Effector memory CD8-positive, alpha-beta T cell (primary cell): ENCODE data around the gene TPTE.
"Not testable (repeated sequence)": the region's sequence is repeated elsewhere in the genome, so short reads cannot be mapped to it uniquely, and the experiment has no call there.

ENCODE experiments used
- ATAC-seq: fragments of 150-1000 bp; cut with Tn5 transposase; replicated peaks from 2 replicates; pipeline ENCODE4 v1.10.0; 2021; ENCODE audit warnings: mild to moderate bottlenecking, moderate library complexity
- DNase-seq, 3 experiments: peaks; one replicate each; pipeline ENCODE4 v3.0.0; 2021
- H3K27ac Mint-ChIP-seq, 2 donors: one replicate each; pipeline ENCODE4 v1.8.0; 2022; ENCODE audit warnings: mild to moderate bottlenecking in 2 of 2, mixed read lengths in 2 of 2, moderate library complexity in 2 of 2
- H3K27me3 Mint-ChIP-seq, 2 donors: one replicate each; pipeline ENCODE4 v1.8.0; 2022; ENCODE audit warnings: mixed read lengths in 2 of 2
- H3K36me3 Mint-ChIP-seq: one replicate; pipeline ENCODE4 v1.8.0; 2022; ENCODE audit warnings: mild to moderate bottlenecking, moderate library complexity, mixed read lengths; ENCODE audit not compliant: insufficient read depth
- H3K4me1 Mint-ChIP-seq, 2 donors: one replicate each; pipeline ENCODE4 v1.8.0; 2022; ENCODE audit warnings: low read depth in 2 of 2, mixed read lengths in 2 of 2
- H3K4me3 Mint-ChIP-seq, 2 donors: one replicate each; pipeline ENCODE4 v1.8.0; 2022; ENCODE audit warnings: mild to moderate bottlenecking in 2 of 2, mixed read lengths in 2 of 2, moderate library complexity in 2 of 2
- H3K9me3 Mint-ChIP-seq, 2 donors: one replicate each; pipeline ENCODE4 v1.8.0; 2022; ENCODE audit warnings: mixed read lengths in 2 of 2
- total RNA-seq, 9 experiments: gene quantifications; one replicate each; lab custom pipeline; 2026; lab: John Stamatoyannopoulos, UW

The TPTE gene
- 0 reads per million in 9 experiments for total RNA-seq

- no peak within 1 kb of the TSS for H3K27ac Mint-ChIP-seq
- no peak for ATAC-seq
- H3K9me3 Mint-ChIP-seq: peaks cover 11 to 31% of the 10 kb centered on the region in 2 donors
- no peaks in the 10 kb centered on the region for H3K36me3 Mint-ChIP-seq
- H3K27me3 Mint-ChIP-seq: no peaks in the 10 kb centered on the region
- DNase-seq: no peak
- no peak within 1 kb of the TSS for H3K4me3 Mint-ChIP-seq
- H3K4me1 Mint-ChIP-seq: no peaks in the 10 kb centered on the region
Observed at GRCh38 chr21:10521091-10521598, at the start of gene TPTE. Gene TPTE, plus strand, starts transcription at chr21:10521583. Its CDS starts 17,141 bp downstream, at chr21:10538724.

- not testable (repeated sequence) for H3K4me3 Mint-ChIP-seq, H3K9me3 Mint-ChIP-seq, H3K36me3 Mint-ChIP-seq, H3K4me1 Mint-ChIP-seq, H3K27me3 Mint-ChIP-seq, H3K27ac Mint-ChIP-seq, ATAC-seq, DNase-seq
Observed at GRCh38 chr21:10471999-10472398, 49.4 kb upstream of the TPTE start.

GRCh38 chr21:10477794-10478193 lies 43.6 kb upstream of the TPTE start:
- not testable (repeated sequence) for DNase-seq, H3K36me3 Mint-ChIP-seq, H3K4me3 Mint-ChIP-seq, H3K4me1 Mint-ChIP-seq, ATAC-seq, H3K27ac Mint-ChIP-seq, H3K27me3 Mint-ChIP-seq
- peaks cover 10 to 15% of the 10 kb centered on the region in 2 donors for H3K9me3 Mint-ChIP-seq

- H3K9me3 Mint-ChIP-seq: peaks cover 10 to 15% of the 10 kb centered on the region in 2 donors
- not testable (repeated sequence) for H3K27ac Mint-ChIP-seq, H3K36me3 Mint-ChIP-seq, ATAC-seq, DNase-seq, H3K4me3 Mint-ChIP-seq, H3K4me1 Mint-ChIP-seq, H3K27me3 Mint-ChIP-seq
Observed at GRCh38 chr21:10479875-10480274, 41.5 kb upstream of the TPTE start.

GRCh38 chr21:10484864-10485263 lies 36.5 kb upstream of the TPTE start:
- H3K9me3 Mint-ChIP-seq: peaks cover 6 to 14% of the 10 kb centered on the region in 2 donors

GRCh38 chr21:10490453-10490852 lies 30.9 kb upstream of the TPTE start:
- not testable (repeated sequence) for H3K27ac Mint-ChIP-seq, H3K4me1 Mint-ChIP-seq, H3K27me3 Mint-ChIP-seq, H3K4me3 Mint-ChIP-seq, H3K36me3 Mint-ChIP-seq, DNase-seq, H3K9me3 Mint-ChIP-seq, ATAC-seq

More at GRCh38 chr21:10484864-10485263, 36.5 kb upstream of the TPTE start:
- H3K4me1 Mint-ChIP-seq, ATAC-seq, H3K27ac Mint-ChIP-seq, H3K36me3 Mint-ChIP-seq, H3K4me3 Mint-ChIP-seq, H3K27me3 Mint-ChIP-seq, DNase-seq: not testable (repeated sequence)

GRCh38 chr21:10511116-10511515 lies 10.3 kb upstream of the TPTE start:
- no peak for ATAC-seq
- Mint-ChIP-seq H3K36me3 (no peaks in the 10 kb centered on the region), H3K4me1 (no peaks in the 10 kb centered on the region), H3K9me3 (peaks cover 0 to 9% of the 10 kb centered on the region in 2 donors), H3K27me3 (no peaks in the 10 kb centered on the region), H3K4me3 (no peak overlapping the region), H3K27ac (no peak overlapping the region)
- no peak for DNase-seq

GRCh38 chr21:10516889-10517288 lies 4.5 kb upstream of the TPTE start:
- H3K27me3 Mint-ChIP-seq, H3K4me3 Mint-ChIP-seq, H3K36me3 Mint-ChIP-seq, H3K4me1 Mint-ChIP-seq, H3K27ac Mint-ChIP-seq, DNase-seq, ATAC-seq: not testable (repeated sequence)
- peaks cover 15 to 31% of the 10 kb centered on the region in 2 donors for H3K9me3 Mint-ChIP-seq

GRCh38 chr21:10517904-10518303 lies 3.5 kb upstream of the TPTE start:
- not testable (repeated sequence) for H3K27me3 Mint-ChIP-seq, H3K27ac Mint-ChIP-seq, DNase-seq, H3K36me3 Mint-ChIP-seq, H3K4me3 Mint-ChIP-seq, ATAC-seq, H3K4me1 Mint-ChIP-seq
- H3K9me3 Mint-ChIP-seq: peaks cover 15 to 31% of the 10 kb centered on the region in 2 donors

- ATAC-seq: peak; percentile 24
Observed at GRCh38 chr21:10521835-10522500, 585 bp downstream of the TPTE start.

GRCh38 chr21:10539956-10540355 lies 18.6 kb downstream of the TPTE start:
- DNase-seq (no peak), ATAC-seq (no peak)
- Mint-ChIP-seq H3K36me3 (no peaks in the 10 kb centered on the region), H3K4me1 (no peaks in the 10 kb centered on the region), H3K27ac (no peak overlapping the region), H3K9me3 (no peaks in the 10 kb centered on the region), H3K4me3 (no peak overlapping the region), H3K27me3 (no peaks in the 10 kb centered on the region)

More at GRCh38 chr21:10521835-10522500, 585 bp downstream of the TPTE start:
- H3K4me1 Mint-ChIP-seq, H3K36me3 Mint-ChIP-seq, DNase-seq, H3K27ac Mint-ChIP-seq, H3K27me3 Mint-ChIP-seq, H3K4me3 Mint-ChIP-seq: not testable (repeated sequence)
- H3K9me3 Mint-ChIP-seq: peaks cover 10 to 27% of the 10 kb centered on the region in 2 donors

- H3K9me3 Mint-ChIP-seq: peaks cover 16 to 25% of the 10 kb centered on the region in 2 donors
- ATAC-seq, DNase-seq, H3K27me3 Mint-ChIP-seq, H3K4me1 Mint-ChIP-seq, H3K27ac Mint-ChIP-seq, H3K36me3 Mint-ChIP-seq, H3K4me3 Mint-ChIP-seq: not testable (repeated sequence)
Observed at GRCh38 chr21:10544376-10544775, 23.0 kb downstream of the TPTE start.

- not testable (repeated sequence) for H3K27me3 Mint-ChIP-seq, H3K4me3 Mint-ChIP-seq, H3K36me3 Mint-ChIP-seq, ATAC-seq, H3K4me1 Mint-ChIP-seq, DNase-seq, H3K27ac Mint-ChIP-seq
- H3K9me3 Mint-ChIP-seq: peaks cover 16 to 37% of the 10 kb centered on the region in 2 donors
Observed at GRCh38 chr21:10547868-10548267, 26.5 kb downstream of the TPTE start.

- peaks cover 16 to 37% of the 10 kb centered on the region in 2 donors for H3K9me3 Mint-ChIP-seq
- not testable (repeated sequence) for H3K27ac Mint-ChIP-seq, H3K27me3 Mint-ChIP-seq
Observed at GRCh38 chr21:10548331-10548954, 27.1 kb downstream of the TPTE start.

More at GRCh38 chr21:10548331-10548954, 27.1 kb downstream of the TPTE start:
- not testable (repeated sequence) for H3K36me3 Mint-ChIP-seq, H3K4me3 Mint-ChIP-seq, ATAC-seq, DNase-seq, H3K4me1 Mint-ChIP-seq
